ENCODE measurements around the gene MRM3. TPM values are rescaled to one million over a fixed set of nuclear protein-coding genes. Genes with fewer than 3 reads are reported as not detected.

MRM3 gene
- total RNA-seq, 5 donors from 2014 or later (not counting 1 experiment from before 2014, with no cell fraction given), result 23.0 to 34.1 (median 25.6) TPM

GRCh38 chr17:791829-792228, 9.7 kb downstream of the MRM3 start:
- Histone ChIP-seq H3K9me3 (no peaks in the 10 kb centered on the region), H3K4me3 (ENCODE audit: control insufficient read depth in 1 of 2, extremely low read depth in 1 of 2, low read length in 1 of 2) (no peak overlapping the region), H3K27me3 (replicated peaks in 1 of 2; ENCODE audit: control insufficient read depth in 2 of 2, extremely low read depth in 1 of 2, insufficient read depth in 2 of 2, low read length in 1 of 2) (no peaks in the 10 kb centered on the region), H3K27ac (ENCODE audit: low read length) (no peak overlapping the region), H3K36me3 (ENCODE audit: control insufficient read depth in 2 of 2, extremely low read depth in 1 of 2, insufficient read depth in 1 of 2, low read length in 1 of 2) (peaks cover 19 to 48% of the 10 kb centered on the region in 2 donors), H3K4me1 (ENCODE audit: control insufficient read depth in 1 of 2, extremely low read depth in 1 of 2, insufficient read depth in 2 of 2, low read length in 2 of 2) (peaks cover 0 to 7% of the 10 kb centered on the region in 2 experiments)
- no peak overlapping the region for H3K27ac Mint-ChIP-seq
- no peak for DNase-seq
- H3K4me3 Mint-ChIP-seq, result no peak overlapping the region
- CTCF ChIA-PET, result no interaction called here
- H3K9me3 Mint-ChIP-seq, result no peaks in the 10 kb centered on the region
- POLR2A ChIA-PET, result no interaction called here
- no peaks in the 10 kb centered on the region for H3K27me3 Mint-ChIP-seq
- 94% methylated on average over 17 of the region's 19 CpGs for WGBS (ENCODE audit: insufficient coverage)
- no peak for ATAC-seq (replicated peaks in 1 of 4)
- peaks cover 6 to 13% (median 6%) of the 10 kb centered on the region in 3 donors for H3K4me1 Mint-ChIP-seq
- peaks cover 27% of the 10 kb centered on the region for H3K36me3 Mint-ChIP-seq

- Histone ChIP-seq H3K4me3 (ENCODE audit: control insufficient read depth in 1 of 2, extremely low read depth in 1 of 2, low read length in 1 of 2) (no peak overlapping the region), H3K4me1 (ENCODE audit: control insufficient read depth in 1 of 2, extremely low read depth in 1 of 2, insufficient read depth in 2 of 2, low read length in 2 of 2) (peaks cover 0 to 7% of the 10 kb centered on the region in 2 experiments), H3K36me3 (ENCODE audit: control insufficient read depth in 2 of 2, extremely low read depth in 1 of 2, insufficient read depth in 1 of 2, low read length in 1 of 2) (peaks cover 16 to 48% of the 10 kb centered on the region in 2 donors), H3K9me3 (no peaks in the 10 kb centered on the region), H3K27ac (ENCODE audit: low read length) (no peak overlapping the region), H3K27me3 (replicated peaks in 1 of 2; ENCODE audit: control insufficient read depth in 2 of 2, extremely low read depth in 1 of 2, insufficient read depth in 2 of 2, low read length in 1 of 2) (no peaks in the 10 kb centered on the region)
- Mint-ChIP-seq H3K36me3 (peaks cover 25% of the 10 kb centered on the region), H3K9me3 (no peaks in the 10 kb centered on the region), H3K4me3 (no peak overlapping the region), H3K27ac (no peak overlapping the region), H3K4me1 (peaks cover 6 to 11% (median 6%) of the 10 kb centered on the region in 3 donors), H3K27me3 (no peaks in the 10 kb centered on the region)
- CTCF ChIA-PET, result no interaction called here
- POLR2A ChIA-PET, result no interaction called here
- DNase-seq (no peak), ATAC-seq (replicated peaks in 1 of 4) (no peak)
- WGBS (ENCODE audit: insufficient coverage), result 84% methylated on average over 6 of the region's 9 CpGs
Observed at GRCh38 chr17:792277-792676, 10.1 kb downstream of the MRM3 start.

- POLR2A ChIA-PET, result no interaction called here
- H3K27me3 ChIP-seq (replicated peaks in 1 of 2; ENCODE audit: control insufficient read depth in 2 of 2, extremely low read depth in 1 of 2, insufficient read depth in 2 of 2, low read length in 1 of 2), result no peaks in the 10 kb centered on the region
- peaks cover 0 to 7% of the 10 kb centered on the region in 2 experiments for H3K4me1 ChIP-seq (ENCODE audit: control insufficient read depth in 1 of 2, extremely low read depth in 1 of 2, insufficient read depth in 2 of 2, low read length in 2 of 2)
- Mint-ChIP-seq H3K27ac (no peak overlapping the region), H3K9me3 (no peaks in the 10 kb centered on the region), H3K4me3 (no peak overlapping the region), H3K4me1 (peaks cover 6 to 10% (median 6%) of the 10 kb centered on the region in 3 donors), H3K27me3 (no peaks in the 10 kb centered on the region), H3K36me3 (peaks cover 14% of the 10 kb centered on the region)
- CTCF ChIA-PET, result interaction anchor here in 1 of 2 donors (0.7 to 3.1 kb wide), 2 partner anchors 42 to 186 kb away, joined by 4 to 19 read pairs; no protein-coding TSS in a partner anchor
- no peak overlapping the region for H3K4me3 ChIP-seq (ENCODE audit: control insufficient read depth in 1 of 2, extremely low read depth in 1 of 2, low read length in 1 of 2)
- no peaks in the 10 kb centered on the region for H3K9me3 ChIP-seq
- ATAC-seq (replicated peaks in 1 of 4) (peak; percentile 61 to 83 (median 72)), DNase-seq (peak in 27 of 35 experiments; percentile 8 to 63 (median 31))
- no peak overlapping the region for H3K27ac ChIP-seq (ENCODE audit: low read length)
- H3K36me3 ChIP-seq (ENCODE audit: control insufficient read depth in 2 of 2, extremely low read depth in 1 of 2, insufficient read depth in 1 of 2, low read length in 1 of 2), result peaks cover 6 to 26% of the 10 kb centered on the region in 2 donors
- 33% methylated on average over 12 of the region's 18 CpGs for WGBS (ENCODE audit: insufficient coverage)
Observed at GRCh38 chr17:794876-795275, 12.7 kb downstream of the MRM3 start.

GRCh38 chr17:795276-795675, 13.1 kb downstream of the MRM3 start:
- Mint-ChIP-seq H3K27me3 (no peaks in the 10 kb centered on the region), H3K9me3 (no peaks in the 10 kb centered on the region), H3K27ac (no peak overlapping the region), H3K36me3 (peaks cover 10% of the 10 kb centered on the region), H3K4me1 (peaks cover 6 to 10% (median 6%) of the 10 kb centered on the region in 3 donors), H3K4me3 (no peak overlapping the region)
- Histone ChIP-seq H3K9me3 (no peaks in the 10 kb centered on the region), H3K4me1 (ENCODE audit: control insufficient read depth in 1 of 2, extremely low read depth in 1 of 2, insufficient read depth in 2 of 2, low read length in 2 of 2) (peaks cover 0 to 7% of the 10 kb centered on the region in 2 experiments), H3K4me3 (ENCODE audit: control insufficient read depth in 1 of 2, extremely low read depth in 1 of 2, low read length in 1 of 2) (no peak overlapping the region), H3K27me3 (replicated peaks in 1 of 2; ENCODE audit: control insufficient read depth in 2 of 2, extremely low read depth in 1 of 2, insufficient read depth in 2 of 2, low read length in 1 of 2) (no peaks in the 10 kb centered on the region), H3K36me3 (ENCODE audit: control insufficient read depth in 2 of 2, extremely low read depth in 1 of 2, insufficient read depth in 1 of 2, low read length in 1 of 2) (peaks cover 5 to 23% of the 10 kb centered on the region in 2 donors), H3K27ac (ENCODE audit: low read length) (no peak overlapping the region)
- POLR2A ChIA-PET, result no interaction called here
- ATAC-seq (replicated peaks in 1 of 4) (no peak), DNase-seq (no peak)
- WGBS (ENCODE audit: insufficient coverage), result 93% methylated on average over 13 of the region's 14 CpGs
- CTCF ChIA-PET, result interaction anchor here in 1 of 2 donors (0.7 to 3.1 kb wide), 3 partner anchors 43 to 201 kb away, joined by 4 to 19 read pairs (median 4); no protein-coding TSS in a partner anchor

- no peaks in the 10 kb centered on the region for H3K27me3 ChIP-seq (replicated peaks in 1 of 2; ENCODE audit: control insufficient read depth in 2 of 2, extremely low read depth in 1 of 2, insufficient read depth in 2 of 2, low read length in 1 of 2)
- POLR2A ChIA-PET, result no interaction called here
- H3K4me3 Mint-ChIP-seq, result no peak overlapping the region
Observed at GRCh38 chr17:795721-796120, 13.6 kb downstream of the MRM3 start.

GRCh38 chr17:796609-797008, 14.5 kb downstream of the MRM3 start:
- peaks cover 1% of the 10 kb centered on the region for H3K36me3 Mint-ChIP-seq
- H3K27me3 ChIP-seq (replicated peaks in 1 of 2; ENCODE audit: control insufficient read depth in 2 of 2, extremely low read depth in 1 of 2, insufficient read depth in 2 of 2, low read length in 1 of 2), result no peaks in the 10 kb centered on the region
- POLR2A ChIA-PET, result no interaction called here
- H3K4me1 ChIP-seq (ENCODE audit: control insufficient read depth in 1 of 2, extremely low read depth in 1 of 2, insufficient read depth in 2 of 2, low read length in 2 of 2), result peaks cover 0 to 7% of the 10 kb centered on the region in 2 experiments
- CTCF ChIA-PET, result interaction anchor here (0.6 to 3.1 kb wide), 2 partner anchors 127 to 184 kb away, joined by 4 to 19 read pairs; no protein-coding TSS in a partner anchor
- H3K4me1 Mint-ChIP-seq, result peaks cover 6 to 10% (median 6%) of the 10 kb centered on the region in 3 donors
- no peaks in the 10 kb centered on the region for H3K27me3 Mint-ChIP-seq
- 91% methylated on average over 13 of the region's 15 CpGs for WGBS (ENCODE audit: insufficient coverage)
- peaks cover 5 to 15% of the 10 kb centered on the region in 2 donors for H3K36me3 ChIP-seq (ENCODE audit: control insufficient read depth in 2 of 2, extremely low read depth in 1 of 2, insufficient read depth in 1 of 2, low read length in 1 of 2)
- ATAC-seq (replicated peaks in 1 of 4) (no peak), DNase-seq (no peak)
- no peak overlapping the region for H3K27ac ChIP-seq (ENCODE audit: low read length)
- no peak overlapping the region for H3K27ac Mint-ChIP-seq
- no peak overlapping the region for H3K4me3 Mint-ChIP-seq
- H3K4me3 ChIP-seq (ENCODE audit: control insufficient read depth in 1 of 2, extremely low read depth in 1 of 2, low read length in 1 of 2), result no peak overlapping the region
- H3K9me3 ChIP-seq, result no peaks in the 10 kb centered on the region
- H3K9me3 Mint-ChIP-seq, result no peaks in the 10 kb centered on the region

More at GRCh38 chr17:795721-796120, 13.6 kb downstream of the MRM3 start:
- no peak overlapping the region for H3K27ac Mint-ChIP-seq
- H3K4me3 ChIP-seq (ENCODE audit: control insufficient read depth in 1 of 2, extremely low read depth in 1 of 2, low read length in 1 of 2), result no peak overlapping the region
- 91% methylated on average over 8 of the region's 9 CpGs for WGBS (ENCODE audit: insufficient coverage)
- peaks cover 0 to 7% of the 10 kb centered on the region in 2 experiments for H3K4me1 ChIP-seq (ENCODE audit: control insufficient read depth in 1 of 2, extremely low read depth in 1 of 2, insufficient read depth in 2 of 2, low read length in 2 of 2)
- no peak for DNase-seq
- H3K36me3 ChIP-seq (ENCODE audit: control insufficient read depth in 2 of 2, extremely low read depth in 1 of 2, insufficient read depth in 1 of 2, low read length in 1 of 2), result peaks cover 5 to 23% of the 10 kb centered on the region in 2 donors
- no peak overlapping the region for H3K27ac ChIP-seq (ENCODE audit: low read length)
- no peak for ATAC-seq (replicated peaks in 1 of 4)
- H3K27me3 Mint-ChIP-seq, result no peaks in the 10 kb centered on the region
- CTCF ChIA-PET, result interaction anchor here in 1 of 2 donors (0.7 to 3.1 kb wide), 3 partner anchors 185 to 227 kb away, joined by 3 to 19 read pairs (median 4); no protein-coding TSS in a partner anchor
- peaks cover 6 to 10% (median 6%) of the 10 kb centered on the region in 3 donors for H3K4me1 Mint-ChIP-seq
- H3K9me3 Mint-ChIP-seq, result no peaks in the 10 kb centered on the region
- peaks cover 9% of the 10 kb centered on the region for H3K36me3 Mint-ChIP-seq
- no peaks in the 10 kb centered on the region for H3K9me3 ChIP-seq

Data from T-cell (primary cell).